HCT116 (cell line): ENCODE measurements around the gene IL21R. TPM values are rescaled to one million over a fixed set of nuclear protein-coding genes. Genes with fewer than 3 reads are reported as not detected.

Experiments used
- ATAC-seq: fragments of 200-7000 bp; cut with Tn5 transposase; 2 replicates; pipeline ENCODE4 v1.9.1; 2020; ENCODE audit warnings: mild to moderate bottlenecking, moderate library complexity
- BruUV-seq: library from RNA; stranded (reverse); fragments of 400-500 nt; replicated peaks from 2 replicates; lab custom pipeline; 2021; lab: Mats Ljungman, UMichigan
- CTCF ChIA-PET: fragments of 300-600 bp; sonication (Branson Sonifier 250); formaldehyde crosslinking; loops from one replicate; lab custom pipeline; 2021; ENCODE audit warnings: antibody characterized with exemption; lab: Charles Lee
- POLR2A ChIA-PET: fragments of 300-600, 350-600 bp; sonication (Branson Sonifier 250); formaldehyde crosslinking; loops from one replicate; lab custom pipeline; 2021; ENCODE audit warnings: antibody characterized with exemption; lab: Charles Lee
- RAD21 ChIA-PET, 2 experiments: fragments of 300-600 bp; sonication (Branson Sonifier 250); formaldehyde crosslinking; loops; one replicate each; lab custom pipeline; 2023; ENCODE audit warnings: low total read pairs in 2 of 2; ENCODE audit not compliant: uncharacterized antibody in 2 of 2, unreplicated experiment in 2 of 2, low non-redundant PET in 1 of 2; lab: Charles Lee
- DNase-seq: peaks from one replicate; pipeline ENCODE4 v3.0.0-alpha.2; 2010; ENCODE audit warnings: low read depth, low spot score
- H2AFZ ChIP-seq: fragments of 200-600 bp; shearing (Covaris generic), sonication (generic); 2 replicates; pipeline ENCODE4 v1.6.1; 2017; ENCODE audit warnings: low read depth, mixed run types, mixed read lengths, antibody characterized with exemption, low read length; ENCODE audit not compliant: poor library complexity, severe bottlenecking
- H3K27ac ChIP-seq: 2 replicates; pipeline ENCODE4 v1.5.1; 2012; ENCODE audit warnings: low read depth, low read length
- H3K27me3 ChIP-seq: fragments of 200-600 bp; sonication (generic); 2 replicates; pipeline ENCODE4 v1.6.1; 2016; ENCODE audit warnings: mixed run types, low read length, mixed read lengths; ENCODE audit not compliant: insufficient read depth
- H3K36me3 ChIP-seq, 2 experiments: fragments of 200-500 bp in 1 of 2; fragments of 200-600 bp in 1 of 2; sonication (Bioruptor generic) in 1 of 2; sonication (generic) in 1 of 2; 2 replicates each; pipeline versions ENCODE4 v1.5.1 to v1.6.1; 2014 to 2016; ENCODE audit warnings: low read length in 2 of 2, inconsistent platforms in 1 of 2, mixed read lengths in 1 of 2, mixed run types in 1 of 2; ENCODE audit not compliant: insufficient read depth in 2 of 2, control insufficient read depth in 1 of 2
- H3K4me1 ChIP-seq, 2 experiments: fragments of 200-600 bp in 1 of 2; sonication (generic) in 1 of 2; 2 replicates each; pipeline versions ENCODE4 v1.5.1 to v1.6.1; 2012 to 2017; ENCODE audit warnings: low read length in 2 of 2, inconsistent platforms in 1 of 2, mild to moderate bottlenecking in 1 of 2, mixed read lengths in 1 of 2, mixed run types in 1 of 2, moderate library complexity in 1 of 2; ENCODE audit not compliant: insufficient read depth in 2 of 2, control insufficient read depth in 1 of 2
- H3K4me2 ChIP-seq: fragments of 200-600 bp; sonication (generic); 2 replicates; pipeline ENCODE4 v1.6.1; 2017; ENCODE audit warnings: mixed run types, low read length, mixed read lengths
- H3K4me3 ChIP-seq, 2 experiments: fragments of 200-600 bp in 1 of 2; sonication (generic) in 1 of 2; replicated peaks in 1 of 2; 2 replicates each; pipeline ENCODE4 v1.5.1; 2011 to 2016; ENCODE audit warnings: low read length in 2 of 2, control low read depth in 1 of 2, low read depth in 1 of 2, mild to moderate bottlenecking in 1 of 2, mixed read lengths in 1 of 2, mixed run types in 1 of 2
- H3K79me2 ChIP-seq: fragments of 200-600 bp; sonication (generic); 2 replicates; pipeline ENCODE4 v1.6.1; 2017; ENCODE audit warnings: mild to moderate bottlenecking, mixed run types, low read length, moderate library complexity, mixed read lengths; ENCODE audit not compliant: insufficient read depth
- H3K9ac ChIP-seq: fragments of 200-600 bp; sonication (generic); 2 replicates; pipeline ENCODE4 v1.6.1; 2016; ENCODE audit warnings: low read length, mixed read lengths
- H3K9me2 ChIP-seq: fragments of 200-600 bp; sonication (generic), shearing (Covaris generic); 2 replicates; pipeline ENCODE4 v1.6.1; 2017; ENCODE audit warnings: mixed run types, mild to moderate bottlenecking, moderate library complexity; ENCODE audit not compliant: insufficient read depth
- H3K9me3 ChIP-seq, 2 experiments: fragments of 200-500 bp in 1 of 2; fragments of 200-600 bp in 1 of 2; sonication (Bioruptor generic) in 1 of 2; sonication (generic) in 1 of 2; 2 replicates each; pipeline ENCODE4 v1.6.1; 2014 to 2017; ENCODE audit warnings: low read length in 2 of 2, mixed read lengths in 2 of 2, inconsistent platforms in 1 of 2, low read depth in 1 of 2, mild to moderate bottlenecking in 1 of 2, mixed run types in 1 of 2, moderate library complexity in 1 of 2; ENCODE audit not compliant: control insufficient read depth in 1 of 2, insufficient read depth in 1 of 2
- H4K20me1 ChIP-seq: fragments of 200-600 bp; sonication (generic), shearing (Covaris generic); 2 replicates; pipeline ENCODE4 v1.6.1; 2017; ENCODE audit warnings: mixed run types, mild to moderate bottlenecking, moderate library complexity; ENCODE audit not compliant: insufficient read depth
- CBX3 ChIP-seq: IDR thresholded peaks from 2 replicates; pipeline ENCODE4 v1.6.1; 2012; ENCODE audit warnings: low read depth
- ELF1 ChIP-seq: IDR thresholded peaks from 2 replicates; pipeline ENCODE4 v1.6.1; 2012; ENCODE audit warnings: low read depth, borderline replicate concordance
- EZH2 ChIP-seq: fragments of 200-600 bp; sonication (generic); IDR thresholded peaks from 2 replicates; pipeline ENCODE4 v1.6.1; 2017; ENCODE audit warnings: antibody characterized with exemption, mixed run types
- JUND ChIP-seq: IDR thresholded peaks from 2 replicates; pipeline ENCODE4 v1.6.1; 2012
- SIN3A ChIP-seq: IDR thresholded peaks from 2 replicates; pipeline ENCODE4 v1.6.1; 2012; ENCODE audit warnings: low read depth
- SRF ChIP-seq: IDR thresholded peaks from 2 replicates; pipeline ENCODE4 v1.6.1; 2012; ENCODE audit warnings: low read depth
- ZNF274 ChIP-seq: fragments of 200-500 bp; sonication (Bioruptor generic); IDR thresholded peaks from 2 replicates; pipeline ENCODE4 v1.6.1; 2014; ENCODE audit warnings: mild to moderate bottlenecking, low read depth, low read length, inconsistent platforms
- intact Hi-C: fragments of 100-400 bp; cut with micrococcal nuclease; formaldehyde crosslinking; loops from 2 replicates; pipeline ENCODE4 v1.10.0; 2022
- total RNA-seq: library from RNA; stranded (reverse); gene quantifications from one replicate; pipeline ENCODE4 v1.2.1, GENCODE V29; 2021; ENCODE audit not compliant: unreplicated experiment
- TF ChIP-seq, protein P1 (sequence below): IDR thresholded peaks from 2 replicates; pipeline ENCODE4 v1.6.1; 2011; ENCODE audit warnings: mild to moderate bottlenecking, low read length, moderate library complexity; ENCODE audit not compliant: insufficient replicate concordance; ENCODE audit errors: extremely low read depth
- TF ChIP-seq, protein P2 (sequence below): IDR thresholded peaks from 2 replicates; pipeline ENCODE4 v1.6.1; 2012; ENCODE audit warnings: low read depth
- TF ChIP-seq, protein P3 (sequence below): IDR thresholded peaks from 2 replicates; pipeline ENCODE4 v1.6.1; 2012
- TF ChIP-seq, protein P4 (sequence below): IDR thresholded peaks from 2 replicates; pipeline ENCODE4 v1.6.1; 2012

Gene IL21R
- total RNA-seq, 1 experiment from 2014 or later = 1.2 TPM

DNA sequence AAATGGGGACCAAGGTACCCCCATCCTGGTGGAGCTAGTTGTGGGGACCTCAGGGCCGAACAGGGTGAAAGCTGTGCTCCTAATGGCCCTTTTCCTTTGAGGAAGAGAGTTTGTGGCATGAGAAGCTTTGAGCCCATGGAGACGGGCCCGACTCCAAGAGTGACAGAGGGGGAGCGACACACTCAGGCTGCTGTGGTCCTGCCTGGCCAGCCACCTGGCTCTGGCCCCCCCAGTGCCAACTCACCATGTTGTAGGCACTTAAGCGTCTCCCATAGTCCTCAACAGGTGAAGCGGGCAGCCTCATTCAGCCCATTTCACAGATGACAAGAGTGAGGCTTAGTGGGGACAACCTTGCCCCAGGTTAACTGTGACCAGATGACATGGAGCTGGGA, 1.6 kb downstream of the IL21R start (continued):
- TF ChIP-seq, protein P1, sequence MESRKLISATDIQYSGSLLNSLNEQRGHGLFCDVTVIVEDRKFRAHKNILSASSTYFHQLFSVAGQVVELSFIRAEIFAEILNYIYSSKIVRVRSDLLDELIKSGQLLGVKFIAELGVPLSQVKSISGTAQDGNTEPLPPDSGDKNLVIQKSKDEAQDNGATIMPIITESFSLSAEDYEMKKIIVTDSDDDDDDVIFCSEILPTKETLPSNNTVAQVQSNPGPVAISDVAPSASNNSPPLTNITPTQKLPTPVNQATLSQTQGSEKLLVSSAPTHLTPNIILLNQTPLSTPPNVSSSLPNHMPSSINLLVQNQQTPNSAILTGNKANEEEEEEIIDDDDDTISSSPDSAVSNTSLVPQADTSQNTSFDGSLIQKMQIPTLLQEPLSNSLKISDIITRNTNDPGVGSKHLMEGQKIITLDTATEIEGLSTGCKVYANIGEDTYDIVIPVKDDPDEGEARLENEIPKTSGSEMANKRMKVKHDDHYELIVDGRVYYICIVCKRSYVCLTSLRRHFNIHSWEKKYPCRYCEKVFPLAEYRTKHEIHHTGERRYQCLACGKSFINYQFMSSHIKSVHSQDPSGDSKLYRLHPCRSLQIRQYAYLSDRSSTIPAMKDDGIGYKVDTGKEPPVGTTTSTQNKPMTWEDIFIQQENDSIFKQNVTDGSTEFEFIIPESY = no peak
- TF ChIP-seq, protein P2, sequence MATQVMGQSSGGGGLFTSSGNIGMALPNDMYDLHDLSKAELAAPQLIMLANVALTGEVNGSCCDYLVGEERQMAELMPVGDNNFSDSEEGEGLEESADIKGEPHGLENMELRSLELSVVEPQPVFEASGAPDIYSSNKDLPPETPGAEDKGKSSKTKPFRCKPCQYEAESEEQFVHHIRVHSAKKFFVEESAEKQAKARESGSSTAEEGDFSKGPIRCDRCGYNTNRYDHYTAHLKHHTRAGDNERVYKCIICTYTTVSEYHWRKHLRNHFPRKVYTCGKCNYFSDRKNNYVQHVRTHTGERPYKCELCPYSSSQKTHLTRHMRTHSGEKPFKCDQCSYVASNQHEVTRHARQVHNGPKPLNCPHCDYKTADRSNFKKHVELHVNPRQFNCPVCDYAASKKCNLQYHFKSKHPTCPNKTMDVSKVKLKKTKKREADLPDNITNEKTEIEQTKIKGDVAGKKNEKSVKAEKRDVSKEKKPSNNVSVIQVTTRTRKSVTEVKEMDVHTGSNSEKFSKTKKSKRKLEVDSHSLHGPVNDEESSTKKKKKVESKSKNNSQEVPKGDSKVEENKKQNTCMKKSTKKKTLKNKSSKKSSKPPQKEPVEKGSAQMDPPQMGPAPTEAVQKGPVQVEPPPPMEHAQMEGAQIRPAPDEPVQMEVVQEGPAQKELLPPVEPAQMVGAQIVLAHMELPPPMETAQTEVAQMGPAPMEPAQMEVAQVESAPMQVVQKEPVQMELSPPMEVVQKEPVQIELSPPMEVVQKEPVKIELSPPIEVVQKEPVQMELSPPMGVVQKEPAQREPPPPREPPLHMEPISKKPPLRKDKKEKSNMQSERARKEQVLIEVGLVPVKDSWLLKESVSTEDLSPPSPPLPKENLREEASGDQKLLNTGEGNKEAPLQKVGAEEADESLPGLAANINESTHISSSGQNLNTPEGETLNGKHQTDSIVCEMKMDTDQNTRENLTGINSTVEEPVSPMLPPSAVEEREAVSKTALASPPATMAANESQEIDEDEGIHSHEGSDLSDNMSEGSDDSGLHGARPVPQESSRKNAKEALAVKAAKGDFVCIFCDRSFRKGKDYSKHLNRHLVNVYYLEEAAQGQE = no peak
- no peak for TF ChIP-seq ELF1
- TF ChIP-seq, protein P3, sequence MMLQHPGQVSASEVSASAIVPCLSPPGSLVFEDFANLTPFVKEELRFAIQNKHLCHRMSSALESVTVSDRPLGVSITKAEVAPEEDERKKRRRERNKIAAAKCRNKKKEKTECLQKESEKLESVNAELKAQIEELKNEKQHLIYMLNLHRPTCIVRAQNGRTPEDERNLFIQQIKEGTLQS = no peak

DNA sequence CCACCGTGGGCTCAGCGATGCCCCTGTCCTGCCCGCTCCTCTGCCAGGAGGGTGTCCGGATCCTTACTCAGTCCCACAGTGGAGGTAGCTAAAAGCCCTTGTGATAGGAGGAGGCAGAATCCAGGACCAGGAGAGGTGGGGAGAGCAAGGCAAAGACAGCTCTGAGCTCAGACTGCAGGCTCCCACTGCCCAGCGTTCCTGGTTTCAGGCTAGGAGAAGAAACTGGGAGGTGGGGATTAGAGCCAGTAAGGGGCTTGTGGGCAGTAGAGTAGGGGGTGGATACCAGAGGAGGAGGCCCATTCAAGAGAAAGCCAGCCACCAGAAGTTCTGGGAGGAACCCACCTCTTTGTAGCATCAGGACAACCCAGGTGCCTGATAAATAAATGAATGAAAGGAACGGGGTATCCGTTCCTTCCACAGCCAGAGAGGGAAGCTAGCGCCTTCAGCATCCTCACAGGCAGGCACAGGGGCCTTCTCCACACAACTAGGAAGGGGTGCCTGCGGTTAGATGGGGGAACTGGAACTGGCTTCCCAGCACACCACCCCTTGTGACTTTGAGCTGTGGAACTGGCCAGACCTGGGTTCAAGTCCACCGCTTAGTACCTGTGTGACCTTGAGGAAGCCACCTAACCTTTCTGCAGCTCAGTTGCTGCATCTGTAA, 2.3 kb downstream of the IL21R start:
- BruUV-seq = no TSS peak
- no peaks in the 10 kb centered on the region for H3K36me3 ChIP-seq
- no peaks in the 10 kb centered on the region for H4K20me1 ChIP-seq
- RAD21 ChIA-PET = no interaction called here
- H2AFZ ChIP-seq = no peak overlapping the region
- no peaks in the 10 kb centered on the region for H3K9me2 ChIP-seq
- CTCF ChIA-PET = no interaction called here
- no peaks in the 10 kb centered on the region for H3K79me2 ChIP-seq
- no peak overlapping the region for H3K9ac ChIP-seq
- H3K4me3 ChIP-seq = no peak overlapping the region
- no peaks in the 10 kb centered on the region for H3K9me3 ChIP-seq
- H3K27ac ChIP-seq = no peak overlapping the region
- H3K4me2 ChIP-seq = no peak overlapping the region
- intact Hi-C loops = no loop called here
- no peak for DNase-seq
- POLR2A ChIA-PET = no interaction called here
- no peak for ATAC-seq
- H3K4me1 ChIP-seq = peaks cover 6 to 10% of the 10 kb centered on the region in 2 experiments; a peak in 3 of 4 replicates
- H3K27me3 ChIP-seq = 0 out of 2 replicates have a peak, but pooled peaks cover 3% of the 10 kb centered on the region
- TF ChIP-seq, protein P4, sequence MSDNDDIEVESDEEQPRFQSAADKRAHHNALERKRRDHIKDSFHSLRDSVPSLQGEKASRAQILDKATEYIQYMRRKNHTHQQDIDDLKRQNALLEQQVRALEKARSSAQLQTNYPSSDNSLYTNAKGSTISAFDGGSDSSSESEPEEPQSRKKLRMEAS = no peak
- no peak for TF ChIP-seq EZH2
- TF ChIP-seq, protein P2 = no peak
- TF ChIP-seq CBX3 = no peak
- no peak for TF ChIP-seq SRF
- TF ChIP-seq JUND = no peak
- TF ChIP-seq, protein P1 = no peak
- TF ChIP-seq ZNF274 = no peak
- TF ChIP-seq SIN3A = no peak
